ENCODE data around the gene VOPP1.

The VOPP1 gene

DNA sequence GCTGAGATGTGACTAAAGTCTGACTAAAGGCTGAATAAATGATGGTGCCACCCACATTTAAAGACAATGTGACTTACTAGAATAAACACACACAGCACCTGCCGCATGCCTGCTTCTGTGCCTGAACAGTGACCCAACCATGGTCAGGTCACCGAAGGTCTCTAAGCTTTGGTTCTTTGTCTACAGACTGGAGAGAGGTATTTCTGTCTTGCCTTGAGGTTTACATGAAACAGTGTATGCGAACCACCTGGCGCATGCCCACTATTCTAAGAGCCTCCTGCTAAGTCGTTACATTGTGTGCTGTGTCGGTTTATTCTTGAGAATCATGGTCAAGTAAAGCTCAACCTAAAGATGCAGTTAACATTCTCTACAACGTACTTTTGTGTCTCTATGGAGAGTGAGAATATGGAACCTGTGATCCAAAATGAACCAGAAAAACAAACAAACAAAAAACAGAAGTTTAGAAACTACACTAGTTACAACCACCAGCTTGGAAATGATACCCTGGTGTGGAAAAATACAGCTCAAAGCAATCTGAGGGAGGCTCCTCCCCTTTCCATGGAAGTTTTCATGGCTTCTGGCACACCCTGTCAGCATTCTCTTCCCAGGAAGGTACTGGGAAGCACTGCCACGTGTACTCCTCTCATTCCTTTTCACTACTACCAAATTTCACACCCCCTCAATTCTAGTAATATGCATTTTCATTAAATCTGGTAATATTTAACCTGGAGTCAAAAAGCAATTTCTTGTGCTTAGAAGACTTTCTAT, 40.0 kb downstream of the VOPP1 start:
- no peak for DNase-seq (ENCODE audit: low spot score)

GRCh38 chr7:55531536-55531935, 40.8 kb downstream of the VOPP1 start:
- no peak for DNase-seq (ENCODE audit: low spot score)

DNA sequence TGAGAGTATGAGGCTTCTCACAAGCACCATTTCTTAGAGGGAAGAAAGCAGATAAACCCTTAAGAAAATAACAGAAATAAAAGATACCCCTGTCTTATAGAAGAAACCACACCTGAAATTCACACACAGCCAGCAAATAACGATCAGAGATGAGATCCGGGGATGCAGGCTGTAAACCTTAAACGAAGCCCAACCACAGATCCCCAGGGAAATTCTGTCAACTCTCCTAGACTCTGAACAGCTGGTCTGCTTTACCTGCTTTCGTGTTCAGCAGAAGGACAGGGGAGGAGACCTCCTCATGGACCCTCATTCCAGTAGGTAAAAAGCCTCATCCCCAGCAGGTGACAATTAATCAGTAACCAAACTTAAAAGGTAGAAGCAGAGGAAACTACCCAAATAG, 45.0 kb downstream of the VOPP1 start:
- no peak for DNase-seq (ENCODE audit: low spot score)

DNA sequence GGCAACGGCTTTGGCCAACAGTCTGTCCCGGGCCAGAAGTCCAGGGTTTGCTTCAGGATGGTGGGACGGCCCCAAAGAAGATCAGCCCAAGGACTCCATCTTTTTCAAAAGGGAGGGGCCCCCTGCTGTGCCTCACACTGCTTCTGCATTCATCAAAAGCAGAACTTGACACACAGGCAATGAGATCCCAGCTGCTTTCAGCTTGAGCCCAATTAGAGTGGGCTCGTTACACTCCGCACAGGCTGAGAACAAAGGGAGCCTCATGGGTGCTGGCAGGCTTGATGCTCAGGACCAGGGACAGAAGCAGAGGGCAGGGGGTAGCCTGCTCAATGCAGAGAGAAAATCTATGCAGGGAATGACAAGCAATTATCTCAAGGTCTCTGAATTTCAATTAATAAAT, 45.5 kb downstream of the VOPP1 start:
- no peak for DNase-seq (ENCODE audit: low spot score)

- no peak for DNase-seq (ENCODE audit: low spot score)
Measured at GRCh38 chr7:55526329-55526728, 46.0 kb downstream of the VOPP1 start.

- DNase-seq (ENCODE audit: low spot score): no peak
Measured at GRCh38 chr7:55524558-55525310, 47.6 kb downstream of the VOPP1 start.

GRCh38 chr7:55523366-55523765, 48.9 kb downstream of the VOPP1 start:
- no peak for DNase-seq (ENCODE audit: low spot score)

DNA sequence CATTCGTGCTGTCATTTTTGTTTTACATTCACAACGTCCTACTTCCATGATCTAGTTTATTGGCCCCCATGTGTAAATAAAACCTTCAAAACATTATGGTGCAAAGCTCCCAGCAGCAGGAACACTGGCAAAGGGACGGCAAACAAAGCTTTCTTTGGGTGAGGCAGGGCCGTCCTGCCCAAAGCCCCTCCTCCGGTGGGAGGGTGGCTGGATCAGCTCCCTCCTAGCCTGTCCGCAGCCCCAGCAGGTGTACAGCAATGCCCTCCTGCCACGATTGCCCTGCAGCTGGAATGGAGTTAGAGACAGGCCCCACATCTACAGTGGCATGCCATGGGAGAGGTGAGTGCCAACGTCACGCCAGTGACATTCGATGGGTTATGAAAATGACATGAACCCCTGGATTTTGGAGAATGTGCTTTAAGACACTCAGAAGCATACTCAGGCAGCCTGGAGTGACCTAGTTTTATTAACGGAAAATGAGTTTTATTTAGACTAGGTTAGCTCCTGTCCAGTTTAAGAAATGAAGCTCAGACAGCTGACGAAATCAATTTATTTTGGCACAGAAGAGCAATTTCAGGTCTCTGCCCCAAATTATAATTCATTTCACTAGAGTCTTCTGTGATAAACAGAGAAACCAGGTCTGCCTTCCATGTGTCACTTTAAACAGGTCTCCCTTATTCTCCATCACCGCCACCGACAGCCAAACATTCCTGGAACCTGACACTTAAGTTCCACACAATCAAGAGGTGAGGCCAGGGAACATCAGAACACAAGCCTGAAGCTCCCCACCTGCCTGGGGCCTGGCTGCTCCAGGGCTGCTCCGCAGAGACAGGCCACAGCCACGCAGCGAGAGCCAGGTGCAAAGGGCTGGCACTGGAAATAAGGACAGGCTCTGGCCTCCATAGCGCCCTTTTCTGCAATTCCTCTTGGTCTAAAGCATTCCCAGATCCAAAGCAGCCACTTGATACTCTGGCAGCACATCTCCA, 50.1 kb downstream of the VOPP1 start:
- DNase-seq (ENCODE audit: low spot score): no peak

GRCh38 chr7:55521512-55521911, 50.8 kb downstream of the VOPP1 start:
- no peak for DNase-seq (ENCODE audit: low spot score)

DNA sequence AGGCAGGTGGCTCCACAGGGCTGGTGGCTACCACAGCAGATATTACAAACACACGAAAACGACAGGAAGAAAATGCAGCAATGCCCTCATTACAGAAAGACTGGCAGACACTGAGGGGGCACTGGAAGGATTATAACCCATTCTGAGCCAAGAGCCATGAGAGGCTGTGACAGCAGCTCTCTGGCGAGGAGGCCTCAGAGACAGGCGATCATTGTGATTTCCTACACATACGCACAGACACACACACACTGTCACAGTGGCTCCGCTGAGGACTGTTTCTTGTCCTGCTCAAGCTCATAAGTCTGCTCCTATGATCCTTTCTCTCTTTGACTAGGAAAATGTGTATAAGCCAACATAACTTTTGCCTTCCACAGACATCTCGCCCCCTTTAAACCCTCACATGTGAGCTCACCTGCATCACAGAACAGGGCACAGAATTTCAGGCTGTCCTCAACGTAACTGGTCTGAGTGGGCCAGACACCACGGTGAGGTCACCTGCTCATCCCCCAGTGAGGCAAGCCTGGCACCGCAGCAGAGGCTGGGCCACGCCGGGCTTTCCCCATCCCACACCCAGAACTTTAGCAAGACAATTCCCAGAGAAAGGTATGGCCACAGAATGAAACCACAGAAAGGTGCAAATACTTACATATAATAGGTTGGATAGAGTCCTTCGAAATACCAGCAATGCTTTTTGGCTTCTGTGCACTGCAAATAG, 51.7 kb downstream of the VOPP1 start:
- no peak for DNase-seq (ENCODE audit: low spot score)

DNA sequence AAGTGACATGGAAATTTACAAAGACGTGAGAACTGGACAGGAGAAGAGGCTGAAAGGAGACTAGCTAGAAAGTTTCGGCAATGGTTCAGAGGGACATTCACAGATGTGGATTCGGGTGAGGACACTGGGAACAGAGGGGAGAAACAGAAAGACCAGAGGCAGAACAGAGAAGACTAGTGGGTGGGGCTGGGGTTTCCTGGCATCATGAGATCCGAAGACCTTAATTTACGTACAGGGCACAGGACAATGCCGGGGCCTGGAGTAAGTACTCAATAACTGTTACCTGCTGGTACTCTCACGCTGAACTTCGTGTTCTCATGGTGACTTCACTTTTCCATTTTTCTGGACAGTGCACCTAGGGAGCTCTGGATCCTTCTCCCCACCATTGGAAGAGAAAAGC, 53.5 kb downstream of the VOPP1 start:
- DNase-seq (ENCODE audit: low spot score): no peak

DNA sequence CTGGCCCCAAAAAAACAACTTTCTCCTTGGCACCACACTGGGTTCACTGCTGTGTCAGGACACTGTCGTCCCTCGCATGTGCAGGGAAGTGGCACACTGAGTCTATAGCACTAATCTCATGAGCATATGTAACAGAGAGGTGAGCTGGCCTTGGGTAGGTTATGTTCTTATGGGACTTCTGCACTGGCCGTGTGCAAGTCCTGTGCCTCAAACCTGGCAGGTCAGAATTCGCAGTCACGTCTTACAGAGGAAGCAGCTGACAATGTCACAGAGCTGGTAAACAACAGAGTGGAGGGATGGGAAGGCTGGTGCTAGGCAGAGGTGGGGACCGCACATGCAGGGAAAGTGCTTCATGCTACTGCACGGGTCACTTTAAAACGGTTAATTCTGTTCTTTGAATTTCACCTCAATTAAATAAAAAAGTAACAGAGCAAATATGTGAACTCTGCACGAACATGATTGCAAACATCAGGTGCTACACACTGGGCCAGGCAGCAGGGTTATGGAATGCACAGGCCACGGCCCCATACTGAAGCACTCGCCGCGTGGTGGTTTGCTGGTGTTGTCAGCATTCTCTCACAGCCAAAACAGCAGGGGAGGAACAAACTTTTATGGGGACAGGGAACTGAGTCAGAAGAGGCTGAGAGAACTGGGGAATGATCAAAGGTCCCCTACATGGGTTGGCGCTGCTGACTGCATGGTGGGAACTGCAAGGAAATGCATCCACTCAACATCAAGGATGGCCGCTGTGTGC, 54.2 kb downstream of the VOPP1 start:
- DNase-seq (ENCODE audit: low spot score): no peak

- no peak for DNase-seq (ENCODE audit: low spot score)
Measured at GRCh38 chr7:55517191-55517633, 55.1 kb downstream of the VOPP1 start.

DNA sequence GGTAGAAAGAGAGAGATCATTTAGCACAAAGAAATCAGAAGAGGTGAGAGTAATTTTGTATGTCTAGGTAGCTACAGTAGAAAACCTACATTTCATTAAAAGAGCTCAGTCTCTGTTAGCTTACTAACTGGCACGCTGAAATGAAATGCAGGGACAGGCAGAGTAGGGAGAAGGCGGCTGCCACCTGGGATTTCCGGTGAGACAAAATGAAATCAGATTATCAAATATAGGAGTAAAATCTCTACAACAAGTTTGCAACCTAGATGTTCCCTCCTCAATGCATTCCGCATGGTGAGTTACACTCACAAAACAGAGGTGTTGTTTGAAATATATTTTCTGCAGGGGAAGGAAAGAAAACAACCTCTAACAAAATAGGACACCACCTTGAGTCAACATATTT, 55.9 kb downstream of the VOPP1 start:
- DNase-seq (ENCODE audit: low spot score): no peak

DNA sequence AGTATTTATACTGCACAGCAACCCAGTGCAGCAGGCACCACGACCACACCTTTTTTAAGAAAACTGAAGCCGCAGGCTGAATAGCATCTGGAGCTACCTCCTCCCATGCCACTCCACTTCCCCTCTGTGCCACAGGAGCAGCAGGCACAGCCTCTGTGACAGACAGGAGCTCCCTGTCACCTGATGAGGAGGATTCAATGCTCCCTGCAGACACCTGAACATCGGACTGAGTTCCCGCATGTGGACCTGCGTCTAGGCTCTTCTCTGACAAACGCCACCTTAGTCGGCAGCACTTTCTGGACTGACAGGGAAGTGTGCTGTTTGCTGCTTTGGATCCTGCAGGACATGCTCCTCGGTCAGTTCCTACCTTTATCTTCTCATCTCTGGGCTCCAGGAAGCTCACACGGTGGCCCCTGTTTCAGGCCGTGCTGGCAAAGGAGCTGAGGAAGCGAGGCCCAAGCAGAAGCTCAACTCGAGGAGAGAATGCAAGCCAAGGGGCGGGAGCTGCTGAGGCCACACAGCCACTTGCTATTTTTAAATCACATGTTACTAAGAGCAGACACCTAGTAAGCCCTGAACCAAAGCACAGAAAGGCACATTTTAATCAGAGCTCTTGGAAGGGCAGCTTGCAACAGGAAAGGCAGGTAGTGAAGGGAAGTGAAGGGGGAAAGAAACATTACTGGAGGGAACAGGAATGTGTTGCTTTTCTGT, 56.6 kb downstream of the VOPP1 start:
- no peak for DNase-seq (ENCODE audit: low spot score)

DNA sequence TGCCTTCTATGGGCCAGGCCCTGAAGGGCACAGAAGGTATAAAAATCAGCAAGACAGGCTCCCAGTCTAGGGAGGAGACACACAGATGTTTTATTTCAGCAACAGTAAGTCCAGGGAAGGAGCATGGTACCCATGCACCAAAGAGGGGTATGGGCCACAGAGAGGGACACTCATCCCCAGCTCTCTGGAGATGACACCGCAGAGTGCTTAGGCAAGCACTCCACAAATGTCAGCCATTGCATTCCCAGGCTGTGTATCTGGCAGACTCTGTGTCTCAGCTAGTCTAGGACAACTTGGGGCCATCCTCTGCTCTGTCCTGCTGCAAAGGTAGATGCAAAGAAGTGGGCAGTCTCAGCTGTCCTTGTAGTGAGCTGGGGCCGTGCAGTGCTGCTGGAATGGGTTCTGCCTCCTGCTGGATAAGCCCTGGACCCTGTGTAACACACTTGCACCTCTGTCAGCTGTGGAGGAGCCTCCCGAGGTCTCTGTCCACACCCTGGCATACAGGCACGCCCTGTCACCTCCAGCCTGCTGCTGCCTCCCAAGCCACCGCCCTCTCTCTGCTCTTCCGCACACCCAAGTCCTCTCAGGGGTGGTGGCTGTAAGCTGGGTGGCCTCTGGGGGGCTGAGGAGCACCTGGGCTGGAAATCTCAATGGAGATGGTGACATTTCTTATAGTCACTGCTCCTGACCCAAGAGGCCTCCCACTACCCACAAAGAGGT, 57.6 kb downstream of the VOPP1 start:
- DNase-seq (ENCODE audit: low spot score): no peak

- no peak for DNase-seq (ENCODE audit: low spot score)
Measured at GRCh38 chr7:55513868-55514267, 58.4 kb downstream of the VOPP1 start.

DNA sequence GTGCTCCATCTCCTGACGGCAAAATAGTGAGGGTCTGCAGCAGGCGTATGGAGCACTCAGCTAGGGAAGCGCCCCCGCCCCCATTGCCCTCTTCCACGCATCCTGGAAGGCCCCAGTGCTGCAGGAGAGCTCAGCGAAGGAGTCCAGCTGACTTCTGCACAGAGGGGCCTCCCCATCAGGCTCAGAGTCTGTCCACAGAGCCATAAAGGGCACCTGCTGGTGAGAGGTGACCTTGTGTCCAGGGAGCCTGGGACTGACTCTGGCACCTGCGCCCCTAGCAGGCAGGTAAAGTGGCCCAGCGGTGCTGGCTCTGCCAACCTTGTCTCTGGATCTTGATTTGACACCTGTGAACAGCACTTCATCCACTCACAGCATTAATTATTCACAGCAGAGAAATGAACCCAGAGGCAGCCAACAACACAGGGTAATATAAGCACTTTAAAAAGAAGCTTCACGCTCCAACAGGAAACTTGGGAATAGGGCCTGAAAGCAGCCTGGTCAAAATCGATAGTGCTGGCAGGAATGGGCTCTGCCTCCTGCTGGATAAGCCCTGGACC, 59.6 kb downstream of the VOPP1 start:
- DNase-seq (ENCODE audit: low spot score): no peak

DNA sequence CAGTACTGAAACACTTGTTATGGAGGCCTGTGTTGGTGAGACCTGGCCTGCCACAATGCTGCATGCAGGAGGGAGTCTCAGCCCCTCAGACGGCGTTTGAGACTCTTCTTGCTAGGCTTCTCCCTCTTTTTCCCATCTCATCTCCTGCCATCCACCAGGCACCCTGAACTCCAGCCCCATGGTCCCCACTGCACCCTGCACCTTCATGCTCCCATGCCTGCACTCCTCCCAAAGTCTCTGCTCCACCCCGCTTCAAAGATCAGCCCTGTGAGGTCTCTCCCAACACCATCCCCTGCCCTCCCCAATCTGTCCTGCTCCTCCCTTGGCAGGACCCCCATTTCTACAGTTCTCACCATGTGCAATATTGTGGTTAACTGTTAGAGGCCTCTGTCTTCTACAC, 61.7 kb downstream of the VOPP1 start:
- no peak for DNase-seq (ENCODE audit: low spot score)

Measured in ecto neural progenitor cell (in vitro differentiated cells).